HepG2 (cell line): Measurements from ENCODE around the gene ARL14EP. TPM values are rescaled to one million over a fixed set of nuclear protein-coding genes. Genes with fewer than 3 reads are reported as not detected.

Experiments used
- ATAC-seq: fragments of 200-7000 bp; cut with Tn5 transposase; 3 replicates; pipeline ENCODE4 v1.9.1; 2020; ENCODE audit warnings: mild to moderate bottlenecking, moderate library complexity
- BruUV-seq: library from RNA; stranded (reverse); fragments of 400-500 nt; replicated peaks from 2 replicates; lab custom pipeline; 2021; lab: Mats Ljungman, UMichigan
- CTCF ChIA-PET: fragments of 300-600 bp; formaldehyde crosslinking; extraction: SDS; loops from one replicate; lab custom pipeline; 2021; ENCODE audit warnings: low total read pairs, inconsistent platforms, low intra/inter-chr PET ratio; lab: Yijun Ruan, JAX
- POLR2A ChIA-PET: fragments of 350-600 bp; sonication (Branson Sonifier 250); formaldehyde crosslinking; loops from one replicate; lab custom pipeline; 2020; ENCODE audit warnings: antibody characterized with exemption, inconsistent platforms; lab: Yijun Ruan, JAX
- DNase-seq: peaks from one replicate; pipeline ENCODE4 v3.0.0-alpha.2; 2015; ENCODE audit warnings: low spot score
- FAIRE-seq: peaks from 3 replicates; lab custom pipeline; 2011; peaks lifted over from hg19 to GRCh38; lab: Jason Lieb, UNC
- H2AFZ ChIP-seq: one replicate; pipeline ENCODE4 v1.6.1; 2011; ENCODE audit warnings: low read length, inconsistent platforms
- H3K27ac ChIP-seq: fragments of 300-600 bp; 3 replicates; pipeline ENCODE4 v1.8.0; 2011; ENCODE audit warnings: mixed run types, mild to moderate bottlenecking, mixed read lengths, low read length, inconsistent platforms; ENCODE audit not compliant: insufficient read depth; ENCODE audit errors: extremely low read length
- H3K27me3 ChIP-seq, 2 experiments: fragments of 200-600 bp in 1 of 2; 2 replicates in 1 of 2; 3 replicates in 1 of 2; pipeline versions ENCODE4 v1.6.0 to v1.8.0; 2011; ENCODE audit warnings: low read length in 2 of 2, mild to moderate bottlenecking in 2 of 2, moderate library complexity in 2 of 2, inconsistent platforms in 1 of 2; ENCODE audit not compliant: insufficient read depth in 2 of 2, control insufficient read depth in 1 of 2
- H3K36me3 ChIP-seq, 2 experiments: fragments of 200-600 bp in 1 of 2; replicated peaks in 1 of 2; 2 replicates in 1 of 2; 3 replicates in 1 of 2; pipeline versions ENCODE4 v1.5.1 to v1.8.0; 2011; ENCODE audit warnings: low read length in 2 of 2, inconsistent platforms in 1 of 2; ENCODE audit not compliant: insufficient read depth in 2 of 2, control insufficient read depth in 1 of 2
- H3K4me1 ChIP-seq: 2 replicates; pipeline ENCODE4 v1.5.1; 2012; ENCODE audit warnings: low read length, inconsistent platforms; ENCODE audit not compliant: insufficient read depth
- H3K4me2 ChIP-seq: 2 replicates; pipeline ENCODE4 v1.6.0; 2011; ENCODE audit warnings: low read depth, low read length, inconsistent platforms
- H3K4me3 ChIP-seq, 3 experiments: fragments of 200-600 bp in 1 of 3; sonication (generic), shearing (Covaris generic) in 1 of 3; replicated peaks in 1 of 3; 2 replicates each; pipeline ENCODE4 v1.5.1; 2011 to 2016; ENCODE audit warnings: low read length in 3 of 3, inconsistent platforms in 2 of 3, low read depth in 2 of 3, mild to moderate bottlenecking in 2 of 3, control low read depth in 1 of 3, mixed read lengths in 1 of 3; ENCODE audit not compliant: insufficient read depth in 1 of 3
- H3K79me2 ChIP-seq: one replicate; pipeline ENCODE4 v1.6.1; 2011; ENCODE audit warnings: low read length, inconsistent platforms; ENCODE audit not compliant: insufficient read depth
- H3K9ac ChIP-seq: 2 replicates; pipeline ENCODE4 v1.6.0; 2011; ENCODE audit warnings: mild to moderate bottlenecking, low read depth, low read length, inconsistent platforms; ENCODE audit not compliant: insufficient read depth
- H3K9me3 ChIP-seq: 2 replicates; pipeline ENCODE4 v1.5.1; 2012; ENCODE audit warnings: mild to moderate bottlenecking, low read length
- H4K20me1 ChIP-seq: 2 replicates; pipeline ENCODE4 v1.6.0; 2011; ENCODE audit warnings: inconsistent platforms, mild to moderate bottlenecking, low read length, moderate library complexity; ENCODE audit not compliant: insufficient read depth
- HMGA1 ChIP-seq: sonication (generic); formaldehyde crosslinking; conservative IDR thresholded peaks from 2 replicates; pipeline ENCODE4 v1.4.0; 2020; ENCODE audit warnings: missing genetic modification reagents
- NFATC3 ChIP-seq: sonication (generic); formaldehyde crosslinking; IDR thresholded peaks from 2 replicates; pipeline ENCODE4 v1.5.1; 2020; ENCODE audit warnings: mild to moderate bottlenecking, missing genetic modification reagents
- STAG1 ChIP-seq: sonication (generic); formaldehyde crosslinking; IDR thresholded peaks from 2 replicates; pipeline ENCODE4 v1.4.0; 2020; ENCODE audit warnings: missing genetic modification reagents
- ZFAT ChIP-seq: sonication (generic); formaldehyde crosslinking; conservative IDR thresholded peaks from 2 replicates; pipeline ENCODE4 v1.8.1; 2023; ENCODE audit warnings: missing genetic modification reagents, inconsistent platforms
- WGBS: methylation state at CpG from one replicate; pipeline ENCODE4 v1.1.6; 2017; ENCODE audit warnings: low lambda C conversion rate; 5-methylcytosine and 5-hydroxymethylcytosine counted together
- in situ Hi-C: cut with HindIII; loops from 2 replicates; pipeline ENCODE4 v1.10.0; 2017; ENCODE audit warnings: low pct_unique_long_range_greater_than_20kb; ENCODE audit not compliant: extremely low pct_ligation_motif_present
- intact Hi-C: fragments of 100-400 bp; cut with micrococcal nuclease; formaldehyde crosslinking; loops from one replicate; pipeline ENCODE4 v1.10.0; 2022; ENCODE audit not compliant: unreplicated experiment
- polyA plus RNA-seq, 8 experiments: library from polyadenylated mRNA; depleted of rRNA in 3 of 8; stranded (reverse) in 7 of 8; unstranded in 1 of 8; fragments of >200 nt; fragmentation: Illumina TruSeq in 4 of 8; extraction: Trizol in 4 of 8; gene quantifications; 2 replicates each; pipeline versions ENCODE4 v1.2.1 to v1.2.3, GENCODE V29; 2011 to 2016; ENCODE audit warnings: low read depth in 4 of 8, missing spikeins in 1 of 8, mixed read lengths in 1 of 8; ENCODE audit not compliant: insufficient read depth in 1 of 8
- total RNA-seq, 5 experiments: library from RNA; depleted of rRNA; stranded (reverse); fragments of >200 nt; fragmentation: Illumina TruSeq; extraction: Trizol; gene quantifications; 2 replicates each; pipeline ENCODE4 v1.2.3, GENCODE V29; 2016; ENCODE audit warnings: low read depth in 1 of 5
- TF ChIP-seq, protein P1 (sequence below): sonication (generic); formaldehyde crosslinking; IDR thresholded peaks from 2 replicates; pipeline ENCODE4 v1.4.0; 2020; ENCODE audit warnings: mild to moderate bottlenecking, missing genetic modification reagents
- TF ChIP-seq, protein P2 (sequence below): sonication (generic); formaldehyde crosslinking; IDR thresholded peaks from 2 replicates; pipeline ENCODE4 v1.5.0; 2020; ENCODE audit warnings: missing genetic modification reagents, mild to moderate bottlenecking, borderline replicate concordance
- TF ChIP-seq, protein P3 (sequence below): sonication (generic); formaldehyde crosslinking; IDR thresholded peaks from 2 replicates; pipeline ENCODE4 v1.4.0; 2020; ENCODE audit warnings: missing genetic modification reagents
- TF ChIP-seq, protein P4 (sequence below), 2 experiments: sonication (generic) in 1 of 2; formaldehyde crosslinking in 1 of 2; IDR thresholded peaks; 2 replicates each; pipeline versions ENCODE4 v1.6.1 to v1.9.0; 2014 to 2022; ENCODE audit warnings: antibody characterized with exemption in 1 of 2, borderline replicate concordance in 1 of 2, inconsistent platforms in 1 of 2, low read depth in 1 of 2, missing genetic modification reagents in 1 of 2

ARL14EP gene
- total and polyA plus RNA-seq, 2 of the 13 experiments (the other 11 are each of a cell fraction or from before 2014, with no cell fraction given), result 9.8 to 15.4 TPM

DNA sequence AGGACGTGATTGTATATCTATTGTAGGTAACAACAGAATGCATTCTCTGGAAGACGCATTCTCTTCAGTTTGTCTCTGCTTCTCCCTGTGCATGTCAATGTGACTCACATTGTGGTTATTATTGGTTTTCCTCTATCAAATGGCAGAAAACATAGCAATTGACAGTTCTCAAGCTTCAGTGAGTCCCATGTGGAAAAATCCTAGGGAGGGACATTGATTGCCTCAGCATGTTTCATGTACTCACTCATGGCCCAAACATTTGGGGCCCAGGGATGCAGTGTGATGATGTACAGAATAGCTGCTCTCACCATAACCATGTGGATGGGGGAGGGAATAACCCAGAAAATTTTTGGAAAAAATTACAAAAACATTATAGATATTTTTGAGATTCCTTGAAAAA is 9.3 kb upstream of the ARL14EP start (continued):
- TF ChIP-seq, protein P1, sequence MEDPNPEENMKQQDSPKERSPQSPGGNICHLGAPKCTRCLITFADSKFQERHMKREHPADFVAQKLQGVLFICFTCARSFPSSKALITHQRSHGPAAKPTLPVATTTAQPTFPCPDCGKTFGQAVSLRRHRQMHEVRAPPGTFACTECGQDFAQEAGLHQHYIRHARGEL (CRISPR knock-in tag), result no peak
- TF ChIP-seq, protein P2, sequence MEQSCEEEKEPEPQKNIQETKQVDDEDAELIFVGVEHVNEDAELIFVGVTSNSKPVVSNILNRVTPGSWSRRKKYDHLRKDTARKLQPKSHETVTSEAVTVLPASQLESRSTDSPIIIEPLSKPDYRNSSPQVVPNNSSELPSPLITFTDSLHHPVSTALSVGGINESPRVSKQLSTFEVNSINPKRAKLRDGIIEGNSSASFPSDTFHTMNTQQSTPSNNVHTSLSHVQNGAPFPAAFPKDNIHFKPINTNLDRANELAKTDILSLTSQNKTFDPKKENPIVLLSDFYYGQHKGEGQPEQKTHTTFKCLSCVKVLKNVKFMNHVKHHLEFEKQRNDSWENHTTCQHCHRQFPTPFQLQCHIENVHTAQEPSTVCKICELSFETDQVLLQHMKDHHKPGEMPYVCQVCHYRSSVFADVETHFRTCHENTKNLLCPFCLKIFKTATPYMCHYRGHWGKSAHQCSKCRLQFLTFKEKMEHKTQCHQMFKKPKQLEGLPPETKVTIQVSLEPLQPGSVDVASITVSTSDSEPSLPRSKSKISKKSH, result no peak
- TF ChIP-seq, all 625 proteins: peak for 0

DNA sequence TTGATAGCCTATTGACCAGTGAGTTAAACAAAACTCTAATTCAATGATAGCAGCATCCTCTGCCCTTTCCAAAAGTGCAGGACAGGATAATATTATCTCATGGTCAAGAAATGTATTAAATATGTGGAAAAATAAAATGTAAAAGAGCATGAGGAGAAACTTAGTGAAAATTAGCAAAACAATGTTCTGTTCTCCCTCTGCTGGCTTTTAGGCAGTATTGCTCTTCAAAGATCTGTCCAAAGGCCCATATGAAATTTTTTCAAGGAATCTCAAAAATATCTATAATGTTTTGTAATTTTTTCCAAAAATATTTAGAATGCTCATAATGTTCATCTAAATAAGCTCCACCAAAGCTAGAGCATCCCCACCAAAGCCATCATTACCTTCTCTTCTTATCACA is 8.3 kb upstream of the ARL14EP start:
- ChIA-PET CTCF (no interaction called here), POLR2A (interaction anchor here (1.0 kb wide), 1 partner anchor 8 kb away, joined by 3 read pairs; the partner anchor contains the start of gene ARL14EP)
- H3K4me1 ChIP-seq, result no peaks in the 10 kb centered on the region
- H3K79me2 ChIP-seq, result no peaks in the 10 kb centered on the region
- FAIRE-seq (no peak), DNase-seq (no peak), ATAC-seq (no peak)
- H3K27ac ChIP-seq, result no peak overlapping the region
- intact Hi-C loops (no loop called here), in situ Hi-C loops (no loop called here)
- TF ChIP-seq NFATC3 (CRISPR knock-in tag), result no peak
- TF ChIP-seq STAG1 (CRISPR knock-in tag), result peak; percentile 19; the same call in 1 of the 2 replicates
- H3K9me3 ChIP-seq, result no peaks in the 10 kb centered on the region
- H3K4me3 ChIP-seq, result no peak overlapping the region
- H4K20me1 ChIP-seq, result no peaks in the 10 kb centered on the region
- no peak overlapping the region for H2AFZ ChIP-seq
- no TSS peak for BruUV-seq
- no peak overlapping the region for H3K4me2 ChIP-seq
- H3K36me3 ChIP-seq, result no peaks in the 10 kb centered on the region
- peaks cover 0 to 7% of the 10 kb centered on the region in 2 experiments; a peak in 1 of 5 replicates for H3K27me3 ChIP-seq
- H3K9ac ChIP-seq, result no peak overlapping the region

DNA sequence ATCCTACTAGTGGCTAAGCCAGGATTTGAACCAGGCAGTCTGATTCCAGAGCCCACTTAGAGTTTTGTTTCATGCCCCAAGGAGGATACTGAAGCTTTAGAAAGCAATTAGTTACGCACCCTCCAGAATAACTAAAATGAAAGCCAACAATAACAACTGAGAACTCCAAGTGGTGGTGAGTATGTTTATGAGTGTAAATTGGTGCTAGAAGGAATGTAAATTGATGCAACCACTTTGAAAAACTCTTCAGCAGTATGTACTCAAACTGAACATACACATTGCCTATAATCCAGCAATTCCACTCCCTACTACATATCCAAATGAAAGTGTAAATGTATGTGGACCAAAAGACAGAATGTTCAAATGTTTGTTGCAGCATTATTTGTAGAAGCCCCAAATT is 6.7 kb upstream of the ARL14EP start:
- DNase-seq (no peak), FAIRE-seq (no peak), ATAC-seq (no peak)
- H3K27me3 ChIP-seq, result peaks cover 0 to 11% of the 10 kb centered on the region in 2 experiments; a peak in 1 of 5 replicates
- no TSS peak for BruUV-seq
- H3K36me3 ChIP-seq, result no peaks in the 10 kb centered on the region
- in situ Hi-C loops (no loop called here), intact Hi-C loops (no loop called here)
- H3K4me3 ChIP-seq, result no peak overlapping the region
- no peak overlapping the region for H3K4me2 ChIP-seq
- POLR2A ChIA-PET, result no interaction called here
- WGBS, result 41% methylated on average over 1 of the region's 1 CpG
- H3K9ac ChIP-seq, result no peak overlapping the region
- CTCF ChIA-PET, result no interaction called here
- H3K9me3 ChIP-seq, result no peaks in the 10 kb centered on the region
- H3K79me2 ChIP-seq, result no peaks in the 10 kb centered on the region
- no peak overlapping the region for H2AFZ ChIP-seq
- H3K27ac ChIP-seq, result no peak overlapping the region
- H4K20me1 ChIP-seq, result no peaks in the 10 kb centered on the region
- no peaks in the 10 kb centered on the region for H3K4me1 ChIP-seq
- TF ChIP-seq, protein P3, sequence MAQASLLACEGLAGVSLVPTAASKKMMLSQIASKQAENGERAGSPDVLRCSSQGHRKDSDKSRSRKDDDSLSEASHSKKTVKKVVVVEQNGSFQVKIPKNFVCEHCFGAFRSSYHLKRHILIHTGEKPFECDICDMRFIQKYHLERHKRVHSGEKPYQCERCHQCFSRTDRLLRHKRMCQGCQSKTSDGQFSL (CRISPR knock-in tag), result no peak
- TF ChIP-seq HMGA1 (CRISPR knock-in tag) (no peak), ZFAT (CRISPR knock-in tag) (no peak)
- TF ChIP-seq, protein P4, sequence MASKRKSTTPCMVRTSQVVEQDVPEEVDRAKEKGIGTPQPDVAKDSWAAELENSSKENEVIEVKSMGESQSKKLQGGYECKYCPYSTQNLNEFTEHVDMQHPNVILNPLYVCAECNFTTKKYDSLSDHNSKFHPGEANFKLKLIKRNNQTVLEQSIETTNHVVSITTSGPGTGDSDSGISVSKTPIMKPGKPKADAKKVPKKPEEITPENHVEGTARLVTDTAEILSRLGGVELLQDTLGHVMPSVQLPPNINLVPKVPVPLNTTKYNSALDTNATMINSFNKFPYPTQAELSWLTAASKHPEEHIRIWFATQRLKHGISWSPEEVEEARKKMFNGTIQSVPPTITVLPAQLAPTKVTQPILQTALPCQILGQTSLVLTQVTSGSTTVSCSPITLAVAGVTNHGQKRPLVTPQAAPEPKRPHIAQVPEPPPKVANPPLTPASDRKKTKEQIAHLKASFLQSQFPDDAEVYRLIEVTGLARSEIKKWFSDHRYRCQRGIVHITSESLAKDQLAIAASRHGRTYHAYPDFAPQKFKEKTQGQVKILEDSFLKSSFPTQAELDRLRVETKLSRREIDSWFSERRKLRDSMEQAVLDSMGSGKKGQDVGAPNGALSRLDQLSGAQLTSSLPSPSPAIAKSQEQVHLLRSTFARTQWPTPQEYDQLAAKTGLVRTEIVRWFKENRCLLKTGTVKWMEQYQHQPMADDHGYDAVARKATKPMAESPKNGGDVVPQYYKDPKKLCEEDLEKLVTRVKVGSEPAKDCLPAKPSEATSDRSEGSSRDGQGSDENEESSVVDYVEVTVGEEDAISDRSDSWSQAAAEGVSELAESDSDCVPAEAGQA (IDR thresholded peaks at IDR 0.05; ENCODE audit: low read depth), result no peak
- TF ChIP-seq, protein P4 (CRISPR knock-in tag; IDR thresholded peaks at IDR 0.05; ENCODE audit: borderline replicate concordance), result no peak
